Diencephalon (tissue), 1 donor: ENCODE measurements around the gene HTR1D. TPM values are rescaled to one million over a fixed set of nuclear protein-coding genes. Genes with fewer than 3 reads are reported as not detected.

Experiments
- small RNA-seq: library from RNA; depleted of rRNA; stranded (forward); fragments of <200 nt; gene quantifications from one replicate; pipeline ENCODE3, GENCODE V24; 2014
- total RNA-seq: library from RNA; depleted of rRNA; stranded (reverse); fragments of >200 nt; gene quantifications from one replicate; pipeline ENCODE4 v1.2.3, GENCODE V29; 2014

Gene HTR1D
- total RNA-seq, result 1.2 TPM

GRCh38 chr1:23217421-23218115 lies at the start of gene HTR1D:
Gene HTR1D, minus strand, starts transcription at chr1:23217502. Its CDS starts 23,283 bp downstream, at chr1:23194219.

GRCh38 chr1:23168445-23169194 lies 48.7 kb downstream of the HTR1D start, which contains the start of gene LUZP1:
Gene LUZP1, minus strand, starts transcription at chr1:23168856.

Small RNAs within 50 kb of the gene (small RNA-seq; reads per million reads assigned to genes)
- gene RNU6-135P (not detected), gene RNU6-514P (not detected)

Other genes with a start within 250 kb of the HTR1D start
- gene LACTBL1, start 244.6 kb downstream of the HTR1D start, total RNA-seq, result not detected
- not detected for gene TEX46, start 201.7 kb downstream of the HTR1D start, total RNA-seq
- gene KDM1A, start 198.0 kb downstream of the HTR1D start, total RNA-seq, result 182 TPM
- 14.5 TPM for gene LUZP1, start 48.6 kb downstream of the HTR1D start, total RNA-seq
- gene HNRNPR, start 126.8 kb upstream of the HTR1D start, total RNA-seq, result 140 TPM
- 67.1 TPM for gene ZNF436, start 152.3 kb upstream of the HTR1D start, total RNA-seq
- 2.3 TPM for gene TCEA3, start 207.2 kb upstream of the HTR1D start, total RNA-seq